GM12878 (cell line): Measurements from ENCODE around the gene MROH2A.

Experiments
- ATF2 ChIP-seq: IDR thresholded peaks from 2 replicates; pipeline ENCODE4 v1.6.1; 2012; ENCODE audit warnings: low read length, inconsistent platforms
- BCLAF1 ChIP-seq: fragments of 450-650 bp; IDR thresholded peaks from 2 replicates; pipeline ENCODE4 v1.6.1; 2017; ENCODE audit warnings: antibody characterized with exemption, mild to moderate bottlenecking, moderate library complexity
- CEBPB ChIP-seq, 2 experiments: fragments of 150-350 bp in 1 of 2; IDR thresholded peaks; 2 replicates each; pipeline ENCODE4 v1.6.1; 2012 to 2014; ENCODE audit warnings: low read depth in 2 of 2, low read length in 2 of 2, borderline replicate concordance in 1 of 2, inconsistent platforms in 1 of 2
- ETV6 ChIP-seq, 2 experiments: fragments of 450-650 bp in 1 of 2; IDR thresholded peaks in 1 of 2; conservative IDR thresholded peaks in 1 of 2; 2 replicates each; pipeline ENCODE4 v1.6.1; 2014; ENCODE audit warnings: antibody characterized with exemption in 1 of 2, borderline replicate concordance in 1 of 2, low read depth in 1 of 2, mild to moderate bottlenecking in 1 of 2, moderate library complexity in 1 of 2
- EZH2 ChIP-seq: IDR thresholded peaks from 2 replicates; pipeline ENCODE4 v1.6.1; 2012; ENCODE audit warnings: low read depth, mild to moderate bottlenecking, control low read depth, inconsistent platforms, low read length, borderline replicate concordance; ENCODE audit not compliant: control insufficient read depth
- HCFC1 ChIP-seq: fragments of 150-350 bp; IDR thresholded peaks from 2 replicates; pipeline ENCODE4 v1.6.1; 2014; ENCODE audit warnings: low read length
- MAX ChIP-seq: IDR thresholded peaks from 2 replicates; pipeline ENCODE4 v1.6.1; 2012; ENCODE audit warnings: low read depth, low read length, improper control_type of control experiment
- POLR2A ChIP-seq: IDR thresholded peaks from 2 replicates; pipeline ENCODE4 v1.6.1; 2011; ENCODE audit warnings: low read depth, mild to moderate bottlenecking, low read length
- POLR2AphosphoS5 ChIP-seq: IDR thresholded peaks from 2 replicates; pipeline ENCODE4 v1.6.1; 2011; ENCODE audit warnings: mild to moderate bottlenecking, low read length, inconsistent platforms
- RELA ChIP-seq: fragments of 450-650 bp; IDR thresholded peaks from 2 replicates; pipeline ENCODE4 v1.8.0; 2014; ENCODE audit warnings: borderline replicate concordance; ENCODE audit not compliant: partially characterized antibody
- SP1 ChIP-seq: IDR thresholded peaks from one replicate; pipeline ENCODE4 v1.6.1; 2011; ENCODE audit warnings: low read depth, low read length
- TAF1 ChIP-seq: IDR thresholded peaks from 2 replicates; pipeline ENCODE4 v1.6.1; 2011; ENCODE audit warnings: mild to moderate bottlenecking, low read depth, low read length, borderline replicate concordance
- TF ChIP-seq, protein P1 (sequence below), 3 experiments: IDR thresholded peaks in 2 of 3; conservative IDR thresholded peaks in 1 of 3; 2 replicates each; pipeline ENCODE4 v1.5.1; 2011; ENCODE audit warnings: low read depth in 3 of 3, low read length in 3 of 3, mild to moderate bottlenecking in 3 of 3, control low read depth in 2 of 3, moderate library complexity in 2 of 3, inconsistent platforms in 1 of 3, mixed read lengths in 1 of 3; ENCODE audit not compliant: control insufficient read depth in 2 of 3, insufficient read depth in 1 of 3; ENCODE audit errors: extremely low read depth in 1 of 3
- TF ChIP-seq, protein P2 (sequence below): IDR thresholded peaks from 2 replicates; pipeline ENCODE4 v1.6.1; 2011; ENCODE audit warnings: low read depth, low read length, improper control_type of control experiment, borderline replicate concordance

- TF ChIP-seq BCLAF1 = no peak
- TF ChIP-seq RELA = no peak
- TF ChIP-seq, protein P1, sequence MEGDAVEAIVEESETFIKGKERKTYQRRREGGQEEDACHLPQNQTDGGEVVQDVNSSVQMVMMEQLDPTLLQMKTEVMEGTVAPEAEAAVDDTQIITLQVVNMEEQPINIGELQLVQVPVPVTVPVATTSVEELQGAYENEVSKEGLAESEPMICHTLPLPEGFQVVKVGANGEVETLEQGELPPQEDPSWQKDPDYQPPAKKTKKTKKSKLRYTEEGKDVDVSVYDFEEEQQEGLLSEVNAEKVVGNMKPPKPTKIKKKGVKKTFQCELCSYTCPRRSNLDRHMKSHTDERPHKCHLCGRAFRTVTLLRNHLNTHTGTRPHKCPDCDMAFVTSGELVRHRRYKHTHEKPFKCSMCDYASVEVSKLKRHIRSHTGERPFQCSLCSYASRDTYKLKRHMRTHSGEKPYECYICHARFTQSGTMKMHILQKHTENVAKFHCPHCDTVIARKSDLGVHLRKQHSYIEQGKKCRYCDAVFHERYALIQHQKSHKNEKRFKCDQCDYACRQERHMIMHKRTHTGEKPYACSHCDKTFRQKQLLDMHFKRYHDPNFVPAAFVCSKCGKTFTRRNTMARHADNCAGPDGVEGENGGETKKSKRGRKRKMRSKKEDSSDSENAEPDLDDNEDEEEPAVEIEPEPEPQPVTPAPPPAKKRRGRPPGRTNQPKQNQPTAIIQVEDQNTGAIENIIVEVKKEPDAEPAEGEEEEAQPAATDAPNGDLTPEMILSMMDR (IDR thresholded peaks at IDR 0.05 in 2 of 3, conservative IDR thresholded peaks at IDR 0.05 in 1 of 3; ENCODE audit: control insufficient read depth in 2 of 3, extremely low read depth in 1 of 3, insufficient read depth in 1 of 3, low read depth in 3 of 3, low read length in 3 of 3) = no peak
- no peak for TF ChIP-seq HCFC1
- TF ChIP-seq SP1 = no peak
- TF ChIP-seq CEBPB (IDR thresholded peaks at IDR 0.05; ENCODE audit: borderline replicate concordance in 1 of 2, low read depth in 2 of 2, low read length in 2 of 2) = no peak
- no peak for TF ChIP-seq MAX
- no peak for TF ChIP-seq TAF1
- no peak for TF ChIP-seq EZH2
- TF ChIP-seq POLR2AphosphoS5 = no peak
- TF ChIP-seq POLR2A = no peak
- no peak for TF ChIP-seq ATF2
- no peak for TF ChIP-seq ETV6 (conservative IDR thresholded peaks at IDR 0.05 in 1 of 2, IDR thresholded peaks at IDR 0.05 in 1 of 2; ENCODE audit: borderline replicate concordance in 1 of 2, low read depth in 1 of 2)
- TF ChIP-seq, protein P2, sequence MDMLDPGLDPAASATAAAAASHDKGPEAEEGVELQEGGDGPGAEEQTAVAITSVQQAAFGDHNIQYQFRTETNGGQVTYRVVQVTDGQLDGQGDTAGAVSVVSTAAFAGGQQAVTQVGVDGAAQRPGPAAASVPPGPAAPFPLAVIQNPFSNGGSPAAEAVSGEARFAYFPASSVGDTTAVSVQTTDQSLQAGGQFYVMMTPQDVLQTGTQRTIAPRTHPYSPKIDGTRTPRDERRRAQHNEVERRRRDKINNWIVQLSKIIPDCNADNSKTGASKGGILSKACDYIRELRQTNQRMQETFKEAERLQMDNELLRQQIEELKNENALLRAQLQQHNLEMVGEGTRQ = no peak
Measured at GRCh38 chr2:233761040-233761769, 16.9 kb upstream of the MROH2A start.
